GM21717 (cell line): ENCODE results near the gene ZBTB8A.

Experiments used
- ATAC-seq: cut with Tn5 transposase; IDR thresholded peaks from one replicate; pipeline ENCODE4 v1.9.1; 2021; ENCODE audit warnings: mild to moderate bottlenecking, moderate library complexity; ENCODE audit not compliant: unreplicated experiment

Gene ZBTB8A

GRCh38 chr1:32651461-32652073 lies 112.3 kb downstream of the ZBTB8A start:
- peak; percentile 48 for ATAC-seq

- ATAC-seq: no peak
These were observed 113.2 kb downstream of the ZBTB8A start for GRCh38 chr1:32652244-32652962.
